Measurements from ENCODE around the gene SC5D. TPM values are rescaled to one million over a fixed set of nuclear protein-coding genes. Genes with fewer than 3 reads are reported as not detected.

Gene SC5D
- total RNA-seq, 1 donor from 2014 or later = 20.7 TPM

GRCh38 chr11:121323046-121323607 lies 30.6 kb downstream of the SC5D start:
- ATAC-seq (no peak), DNase-seq (no peak)
- intact Hi-C loops (cut with micrococcal nuclease) = no loop called here

GRCh38 chr11:121326230-121326629 lies 33.7 kb downstream of the SC5D start:
- intact Hi-C loops (cut with micrococcal nuclease) = no loop called here
- DNase-seq (no peak), ATAC-seq (no peak)

- DNase-seq (no peak), ATAC-seq (no peak)
- intact Hi-C loops (cut with micrococcal nuclease) = no loop called here
Observed at GRCh38 chr11:121327553-121327952, 35.0 kb downstream of the SC5D start.

- DNase-seq = no peak
- intact Hi-C loops (cut with micrococcal nuclease) = no loop called here
- no peak for ATAC-seq
Observed at GRCh38 chr11:121328176-121328966, 35.8 kb downstream of the SC5D start.

GRCh38 chr11:121328967-121329679 lies 36.6 kb downstream of the SC5D start:
- intact Hi-C loops (cut with micrococcal nuclease) = no loop called here
- ATAC-seq (no peak), DNase-seq (no peak)

- intact Hi-C loops (cut with micrococcal nuclease) = loop anchor here (10.0 kb wide), 1 partner anchor 125 kb away; the partner anchor contains the start of genes SORL1 and SORL1-AS1
- DNase-seq (no peak), ATAC-seq (no peak)
Observed at GRCh38 chr11:121329781-121330395, 37.3 kb downstream of the SC5D start.

GRCh38 chr11:121330614-121331435 lies 38.3 kb downstream of the SC5D start:
- DNase-seq = no peak
- peak; percentile 95 for ATAC-seq
- intact Hi-C loops (cut with micrococcal nuclease) = loop anchor here (10.0 kb wide), 1 partner anchor 124 kb away; the partner anchor contains the start of genes SORL1 and SORL1-AS1

- intact Hi-C loops (cut with micrococcal nuclease) = loop anchor here (10.0 kb wide), 1 partner anchor 120 kb away; the partner anchor contains the start of genes SORL1 and SORL1-AS1
- DNase-seq (no peak), ATAC-seq (no peak)
Observed at GRCh38 chr11:121334973-121335710, 42.6 kb downstream of the SC5D start.

GRCh38 chr11:121336279-121336937 lies 43.8 kb downstream of the SC5D start:
- intact Hi-C loops (cut with micrococcal nuclease) = loop anchor here (10.0 kb wide), 1 partner anchor 118 kb away; the partner anchor contains the start of genes SORL1 and SORL1-AS1
- no peak for DNase-seq
- ATAC-seq = no peak

- no peak for DNase-seq
- intact Hi-C loops (cut with micrococcal nuclease) = loop anchor here (10.0 kb wide), 1 partner anchor 118 kb away; the partner anchor contains the start of genes SORL1 and SORL1-AS1
- ATAC-seq = no peak
Observed at GRCh38 chr11:121337078-121337477, 44.5 kb downstream of the SC5D start.

GRCh38 chr11:121337740-121338272 lies 45.2 kb downstream of the SC5D start:
- intact Hi-C loops (cut with micrococcal nuclease) = loop anchor here (10.0 kb wide), 1 partner anchor 117 kb away; the partner anchor contains the start of genes SORL1 and SORL1-AS1
- peak; percentile 82 for ATAC-seq

GRCh38 chr11:121338536-121338935 lies 46.0 kb downstream of the SC5D start:
- intact Hi-C loops (cut with micrococcal nuclease) = loop anchor here (10.0 kb wide), 1 partner anchor 116 kb away; the partner anchor contains the start of genes SORL1 and SORL1-AS1
- ATAC-seq (no peak), DNase-seq (no peak)

More at GRCh38 chr11:121337740-121338272, 45.2 kb downstream of the SC5D start:
- DNase-seq = peak; percentile 46

- intact Hi-C loops (cut with micrococcal nuclease) = no loop called here
- no peak for ATAC-seq
- DNase-seq = no peak
Observed at GRCh38 chr11:121340032-121340580, 47.5 kb downstream of the SC5D start.

GRCh38 chr11:121341609-121342008 lies 49.0 kb downstream of the SC5D start:
- intact Hi-C loops (cut with micrococcal nuclease) = no loop called here

GRCh38 chr11:121344824-121345223 lies 52.3 kb downstream of the SC5D start:
- DNase-seq = no peak
- intact Hi-C loops (cut with micrococcal nuclease) = no loop called here
- ATAC-seq = no peak

More at GRCh38 chr11:121341609-121342008, 49.0 kb downstream of the SC5D start:
- no peak for DNase-seq
- ATAC-seq = no peak

GRCh38 chr11:121347094-121347493 lies 54.5 kb downstream of the SC5D start:
- DNase-seq (no peak), ATAC-seq (no peak)
- intact Hi-C loops (cut with micrococcal nuclease) = no loop called here

GRCh38 chr11:121347813-121348212 lies 55.2 kb downstream of the SC5D start:
- intact Hi-C loops (cut with micrococcal nuclease) = no loop called here
- ATAC-seq (peak; percentile 65), DNase-seq (no peak)

All from left ventricle myocardium superior (tissue), 1 donor.